ENCODE results near the gene NSFL1C. TPM values are rescaled to one million over a fixed set of nuclear protein-coding genes. Genes with fewer than 3 reads are reported as not detected.

NSFL1C gene
- total RNA-seq, 1 donor from 2014 or later, result 83.9 TPM

Other genes starting within 250 kb of the NSFL1C start
- not detected for gene RAD21L1, start 240.8 kb downstream of the NSFL1C start, total RNA-seq
- 6.0 TPM for gene SNPH, start 200.6 kb downstream of the NSFL1C start, total RNA-seq
- 15.2 TPM for gene SDCBP2, start 137.7 kb downstream of the NSFL1C start, total RNA-seq
- gene FKBP1A, start 73.8 kb downstream of the NSFL1C start, total RNA-seq, result 260 TPM
- 3.6 TPM for gene SIRPB2, start 24.6 kb upstream of the NSFL1C start, total RNA-seq
- gene SIRPD, start 90.9 kb upstream of the NSFL1C start, total RNA-seq, result not detected
- gene SIRPB1, start 153.2 kb upstream of the NSFL1C start, total RNA-seq, result 5.9 TPM
- gene SIRPG, start 190.9 kb upstream of the NSFL1C start, total RNA-seq, result 0.99 TPM